ENCODE measurements around the gene RIN2.

The RIN2 gene

GRCh38 chr20:19713822-19714578, 44.1 kb upstream of the RIN2 start:
- H3K4me3 ChIP-seq (ENCODE audit: low read depth, low read length): no peak overlapping the region
- TF ChIP-seq CTCF (IDR thresholded peaks at IDR 0.05; ENCODE audit: low read depth, low read length) (no peak), POLR2A (IDR thresholded peaks at IDR 0.05; ENCODE audit: extremely low read depth, insufficient read length) (no peak), MYC (IDR thresholded peaks at IDR 0.05; ENCODE audit: low read depth, low read length) (no peak), MAX (IDR thresholded peaks at IDR 0.05; ENCODE audit: low read depth, low read length) (no peak)
- DNase-seq (ENCODE audit: low read depth): no peak

- no peak overlapping the region for H3K4me3 ChIP-seq (ENCODE audit: low read depth, low read length)
- TF ChIP-seq POLR2A (IDR thresholded peaks at IDR 0.05; ENCODE audit: extremely low read depth, insufficient read length): no peak
- no peak for TF ChIP-seq MAX (IDR thresholded peaks at IDR 0.05; ENCODE audit: low read depth, low read length)
- no peak for TF ChIP-seq MYC (IDR thresholded peaks at IDR 0.05; ENCODE audit: low read depth, low read length)
- TF ChIP-seq CTCF (IDR thresholded peaks at IDR 0.05; ENCODE audit: low read depth, low read length): no peak
These were observed 43.5 kb upstream of the RIN2 start for GRCh38 chr20:19714579-19714840.

GRCh38 chr20:19715986-19716385, 42.1 kb upstream of the RIN2 start:
- no peak for TF ChIP-seq MYC (IDR thresholded peaks at IDR 0.05; ENCODE audit: low read depth, low read length)
- no peak for TF ChIP-seq CTCF (IDR thresholded peaks at IDR 0.05; ENCODE audit: low read depth, low read length)
- no peak for TF ChIP-seq POLR2A (IDR thresholded peaks at IDR 0.05; ENCODE audit: extremely low read depth, insufficient read length)
- TF ChIP-seq MAX (IDR thresholded peaks at IDR 0.05; ENCODE audit: low read depth, low read length): no peak
- DNase-seq (ENCODE audit: low read depth): no peak
- no peak overlapping the region for H3K4me3 ChIP-seq (ENCODE audit: low read depth, low read length)

More at GRCh38 chr20:19714579-19714840, 43.5 kb upstream of the RIN2 start:
- DNase-seq (ENCODE audit: low read depth): no peak

GRCh38 chr20:19718880-19719279, 39.2 kb upstream of the RIN2 start:
- DNase-seq (ENCODE audit: low read depth): no peak
- no peak overlapping the region for H3K4me3 ChIP-seq (ENCODE audit: low read depth, low read length)
- TF ChIP-seq POLR2A (IDR thresholded peaks at IDR 0.05; ENCODE audit: extremely low read depth, insufficient read length): no peak
- TF ChIP-seq MYC (IDR thresholded peaks at IDR 0.05; ENCODE audit: low read depth, low read length): no peak
- no peak for TF ChIP-seq CTCF (IDR thresholded peaks at IDR 0.05; ENCODE audit: low read depth, low read length)
- no peak for TF ChIP-seq MAX (IDR thresholded peaks at IDR 0.05; ENCODE audit: low read depth, low read length)

GRCh38 chr20:19720991-19721390, 37.1 kb upstream of the RIN2 start:
- TF ChIP-seq MYC (IDR thresholded peaks at IDR 0.05; ENCODE audit: low read depth, low read length): no peak
- TF ChIP-seq CTCF (IDR thresholded peaks at IDR 0.05; ENCODE audit: low read depth, low read length): no peak
- TF ChIP-seq POLR2A (IDR thresholded peaks at IDR 0.05; ENCODE audit: extremely low read depth, insufficient read length): no peak
- TF ChIP-seq MAX (IDR thresholded peaks at IDR 0.05; ENCODE audit: low read depth, low read length): no peak
- no peak for DNase-seq (ENCODE audit: low read depth)
- H3K4me3 ChIP-seq (ENCODE audit: low read depth, low read length): no peak overlapping the region
